GM06990 (cell line): Measurements from ENCODE around the gene RBM23.

ENCODE experiments used
- DNase-seq: peaks from one replicate; pipeline ENCODE4 v3.0.0-alpha.2; 2011; ENCODE audit not compliant: insufficient read length; ENCODE audit errors: extremely low read depth
- H3K27me3 ChIP-seq: replicated peaks from 2 replicates; pipeline ENCODE4 v1.6.0; 2011; ENCODE audit warnings: low read length; ENCODE audit not compliant: control insufficient read depth, insufficient read depth
- H3K36me3 ChIP-seq: 2 replicates; pipeline ENCODE4 v1.5.1; 2011; ENCODE audit warnings: low read length; ENCODE audit not compliant: control insufficient read depth, insufficient read depth
- H3K4me3 ChIP-seq: replicated peaks from 2 replicates; pipeline ENCODE4 v1.5.1; 2011; ENCODE audit warnings: low read depth, mild to moderate bottlenecking, control low read depth, low read length
- CTCF ChIP-seq: IDR thresholded peaks from 2 replicates; pipeline ENCODE4 v1.5.1; 2011; ENCODE audit warnings: low read length, control low read depth, mild to moderate bottlenecking, inconsistent platforms; ENCODE audit not compliant: insufficient read depth, poor library complexity, severe bottlenecking

RBM23 gene

GRCh38 chr14:22910916-22911315, 8.0 kb downstream of the RBM23 start:
- no peak overlapping the region for H3K4me3 ChIP-seq
- TF ChIP-seq CTCF, result no peak
- H3K27me3 ChIP-seq, result no peaks in the 10 kb centered on the region
- no peak for DNase-seq
- peaks cover 18% of the 10 kb centered on the region for H3K36me3 ChIP-seq

- H3K4me3 ChIP-seq, result no peak overlapping the region
- TF ChIP-seq CTCF, result no peak
- H3K36me3 ChIP-seq, result peaks cover 32% of the 10 kb centered on the region
- DNase-seq, result no peak
- no peaks in the 10 kb centered on the region for H3K27me3 ChIP-seq
Observed at GRCh38 chr14:22908601-22909000, 10.3 kb downstream of the RBM23 start.

DNA sequence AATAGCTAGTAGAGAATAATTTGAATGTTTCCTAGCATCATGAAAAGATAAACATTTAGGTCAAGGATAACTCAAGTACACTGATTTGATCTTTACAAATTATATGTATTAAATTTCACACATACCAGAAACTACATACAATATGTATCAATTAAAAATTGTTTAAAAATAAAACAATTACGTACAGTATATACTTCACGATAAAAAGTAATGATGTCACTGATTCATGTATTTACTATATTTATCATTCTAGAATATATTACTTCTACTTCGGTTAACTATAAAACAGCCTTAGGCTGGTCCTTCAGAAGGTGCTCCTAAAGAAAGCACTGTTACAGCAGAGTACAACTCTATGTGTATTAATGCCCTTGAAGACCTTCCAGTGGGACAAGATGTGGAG, 11.5 kb downstream of the RBM23 start:
- Histone ChIP-seq H3K27me3 (no peaks in the 10 kb centered on the region), H3K4me3 (no peak overlapping the region), H3K36me3 (peaks cover 39% of the 10 kb centered on the region)
- TF ChIP-seq CTCF, result no peak
- DNase-seq, result no peak

GRCh38 chr14:22906073-22906472, 12.9 kb downstream of the RBM23 start:
- H3K36me3 ChIP-seq, result peaks cover 47% of the 10 kb centered on the region
- no peak for DNase-seq
- H3K4me3 ChIP-seq, result no peak overlapping the region
- TF ChIP-seq CTCF, result no peak
- H3K27me3 ChIP-seq, result no peaks in the 10 kb centered on the region

DNA sequence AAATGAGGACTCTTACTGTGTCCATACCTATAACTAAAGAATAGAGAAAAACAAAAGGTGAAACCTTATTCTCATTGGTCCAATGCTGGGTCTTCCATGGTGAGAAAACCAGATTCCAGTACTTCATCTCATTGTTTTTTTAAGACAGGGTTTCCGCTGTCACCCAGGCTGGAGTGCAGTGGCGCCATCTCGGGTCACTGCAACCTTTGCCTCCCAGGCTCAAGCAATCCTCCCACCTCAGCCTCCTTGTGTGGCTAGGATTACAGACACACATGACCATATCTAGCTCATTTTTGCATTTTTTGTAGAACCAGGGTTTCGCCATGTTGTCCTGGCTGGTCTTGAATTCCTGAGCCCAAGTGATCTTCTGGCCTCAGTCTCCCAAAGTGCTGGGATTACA, 13.3 kb downstream of the RBM23 start:
- TF ChIP-seq CTCF, result no peak
- Histone ChIP-seq H3K4me3 (no peak overlapping the region), H3K36me3 (peaks cover 52% of the 10 kb centered on the region), H3K27me3 (no peaks in the 10 kb centered on the region)
- DNase-seq, result no peak

- Histone ChIP-seq H3K36me3 (peaks cover 48% of the 10 kb centered on the region), H3K27me3 (no peaks in the 10 kb centered on the region), H3K4me3 (no peak overlapping the region)
- no peak for DNase-seq
- TF ChIP-seq CTCF, result no peak
Observed at GRCh38 chr14:22903742-22904087, 15.2 kb downstream of the RBM23 start.
